ENCODE results near the gene KLRC1. TPM values are rescaled to one million over a fixed set of nuclear protein-coding genes. Genes with fewer than 3 reads are reported as not detected.
A peak's percentile ranks its signal among the peaks of the same experiment; 100 is the strongest.
"Not testable (repeated sequence)": the region's sequence is repeated elsewhere in the genome, so short reads cannot be mapped to it uniquely, and the experiment has no call there.

The KLRC1 gene
- total RNA-seq, 2 experiments from 2014 or later, result 4.9 to 5.0 TPM

- peak within 1 kb of the TSS; percentile 86 for H3K27ac Mint-ChIP-seq
- H3K27me3 Mint-ChIP-seq (ENCODE audit: low read depth), result no peaks in the 10 kb centered on the region
- POLR2A ChIA-PET, result interaction anchor here (1.1 to 1.5 kb wide), 3 partner anchors 15 to 145 kb away, joined by 4 to 11 read pairs (median 5); no protein-coding TSS in a partner anchor
- H3K4me3 Mint-ChIP-seq, result peak within 1 kb of the TSS; percentile 77
- peaks cover 27% of the 10 kb centered on the region for H3K4me1 Mint-ChIP-seq (ENCODE audit: low read depth)
- DNase-seq, result peak; percentile 49
- peaks cover 32% of the 10 kb centered on the region for H3K36me3 Mint-ChIP-seq (ENCODE audit: low read depth)
- CTCF ChIA-PET, result no interaction called here
- peak; percentile 63 for ATAC-seq
- H3K9me3 Mint-ChIP-seq (ENCODE audit: insufficient read depth), result no peaks in the 10 kb centered on the region
Observed at GRCh38 chr12:10409392-10409791, 43.8 kb downstream of the KLRC1 start, which contains the start of gene KLRC4. Gene KLRC4, minus strand, starts transcription at chr12:10409757. Its CDS starts 182 bp downstream, at chr12:10409575.

- Mint-ChIP-seq H3K27ac (peak overlapping the region; percentile 86), H3K27me3 (ENCODE audit: low read depth) (no peaks in the 10 kb centered on the region), H3K4me1 (ENCODE audit: low read depth) (peaks cover 27% of the 10 kb centered on the region), H3K4me3 (peak overlapping the region; percentile 77), H3K36me3 (ENCODE audit: low read depth) (peaks cover 32% of the 10 kb centered on the region), H3K9me3 (ENCODE audit: insufficient read depth) (no peaks in the 10 kb centered on the region)
- CTCF ChIA-PET, result no interaction called here
- ATAC-seq (no peak), DNase-seq (no peak)
- POLR2A ChIA-PET, result interaction anchor here (1.1 to 1.5 kb wide), 3 partner anchors 14 to 145 kb away, joined by 4 to 11 read pairs (median 5); no protein-coding TSS in a partner anchor
Observed at GRCh38 chr12:10408842-10409241, 44.3 kb downstream of the KLRC1 start.

GRCh38 chr12:10406725-10407124 is 46.5 kb downstream of the KLRC1 start:
- peaks cover 35% of the 10 kb centered on the region for H3K4me1 Mint-ChIP-seq (ENCODE audit: low read depth)
- H3K27ac Mint-ChIP-seq, result peak overlapping the region; percentile 83
- peak overlapping the region; percentile 76 for H3K4me3 Mint-ChIP-seq
- H3K27me3 Mint-ChIP-seq (ENCODE audit: low read depth), result no peaks in the 10 kb centered on the region
- DNase-seq, result no peak
- H3K36me3 Mint-ChIP-seq (ENCODE audit: low read depth), result peaks cover 35% of the 10 kb centered on the region
- peak; percentile 16 for ATAC-seq
- POLR2A ChIA-PET, result interaction anchor here (0.9 to 2.1 kb wide), 5 partner anchors 15 to 152 kb away, joined by 3 to 16 read pairs (median 10); no protein-coding TSS in a partner anchor
- CTCF ChIA-PET, result interaction anchor here (0.7 to 1.1 kb wide), 5 partner anchors 8 to 609 kb away, joined by 3 to 4 read pairs (median 3); no protein-coding TSS in a partner anchor
- H3K9me3 Mint-ChIP-seq (ENCODE audit: insufficient read depth), result no peaks in the 10 kb centered on the region

- H3K27me3 Mint-ChIP-seq (ENCODE audit: low read depth), result no peaks in the 10 kb centered on the region
- peaks cover 42% of the 10 kb centered on the region for H3K36me3 Mint-ChIP-seq (ENCODE audit: low read depth)
- ATAC-seq (no peak), DNase-seq (no peak)
- peaks cover 36% of the 10 kb centered on the region for H3K4me1 Mint-ChIP-seq (ENCODE audit: low read depth)
- H3K4me3 Mint-ChIP-seq, result peak overlapping the region; percentile 55
- no peak overlapping the region for H3K27ac Mint-ChIP-seq
- H3K9me3 Mint-ChIP-seq (ENCODE audit: insufficient read depth), result no peaks in the 10 kb centered on the region
- CTCF ChIA-PET, result interaction anchor here (1.2 kb wide), 1 partner anchor 13 kb away, joined by 5 read pairs; no protein-coding TSS in a partner anchor
- POLR2A ChIA-PET, result interaction anchor here (1.0 to 1.1 kb wide), 2 partner anchors 13 to 149 kb away, joined by 3 read pairs; no protein-coding TSS in a partner anchor
Observed at GRCh38 chr12:10405294-10405693, 47.9 kb downstream of the KLRC1 start.

GRCh38 chr12:10404798-10405197 is 48.4 kb downstream of the KLRC1 start:
- DNase-seq (no peak), ATAC-seq (no peak)
- H3K27ac Mint-ChIP-seq, result no peak overlapping the region
- peaks cover 46% of the 10 kb centered on the region for H3K36me3 Mint-ChIP-seq (ENCODE audit: low read depth)
- peak overlapping the region; percentile 55 for H3K4me3 Mint-ChIP-seq
- H3K27me3 Mint-ChIP-seq (ENCODE audit: low read depth), result no peaks in the 10 kb centered on the region
- CTCF ChIA-PET, result interaction anchor here (0.9 to 1.2 kb wide), 2 partner anchors 10 to 13 kb away, joined by 3 to 5 read pairs; no protein-coding TSS in a partner anchor
- peaks cover 40% of the 10 kb centered on the region for H3K4me1 Mint-ChIP-seq (ENCODE audit: low read depth)
- POLR2A ChIA-PET, result interaction anchor here (0.6 to 1.7 kb wide), 4 partner anchors 12 to 154 kb away, joined by 3 to 5 read pairs (median 3); no protein-coding TSS in a partner anchor
- no peaks in the 10 kb centered on the region for H3K9me3 Mint-ChIP-seq (ENCODE audit: insufficient read depth)

- no peaks in the 10 kb centered on the region for H3K27me3 Mint-ChIP-seq (ENCODE audit: low read depth)
- DNase-seq (no peak), ATAC-seq (peak; percentile 39)
- H3K4me1 Mint-ChIP-seq (ENCODE audit: low read depth), result peaks cover 41% of the 10 kb centered on the region
- peaks cover 48% of the 10 kb centered on the region for H3K36me3 Mint-ChIP-seq (ENCODE audit: low read depth)
- H3K4me3 Mint-ChIP-seq, result peak overlapping the region; percentile 56
- ChIA-PET POLR2A (interaction anchor here (1.1 to 2.0 kb wide), 3 partner anchors 12 to 36 kb away, joined by 3 to 14 read pairs (median 3); no protein-coding TSS in a partner anchor), CTCF (interaction anchor here (1.9 kb wide), 1 partner anchor 34 kb away, joined by 5 read pairs; no protein-coding TSS in a partner anchor)
- peak overlapping the region; percentile 33 for H3K27ac Mint-ChIP-seq
- no peaks in the 10 kb centered on the region for H3K9me3 Mint-ChIP-seq (ENCODE audit: insufficient read depth)
Observed at GRCh38 chr12:10400829-10401228, 52.3 kb downstream of the KLRC1 start.

GRCh38 chr12:10398168-10398567 is 55.0 kb downstream of the KLRC1 start:
- Mint-ChIP-seq H3K4me1 (ENCODE audit: low read depth) (peaks cover 66% of the 10 kb centered on the region), H3K9me3 (ENCODE audit: insufficient read depth) (no peaks in the 10 kb centered on the region), H3K36me3 (ENCODE audit: low read depth) (peaks cover 32% of the 10 kb centered on the region), H3K4me3 (peak overlapping the region; percentile 55), H3K27ac (peak overlapping the region; percentile 67), H3K27me3 (ENCODE audit: low read depth) (no peaks in the 10 kb centered on the region)
- ChIA-PET CTCF (interaction anchor here (0.6 to 2.4 kb wide), 2 partner anchors 9 to 33 kb away, joined by 4 to 6 read pairs; no protein-coding TSS in a partner anchor), POLR2A (interaction anchor here (1.2 to 8.5 kb wide), 4 partner anchors 11 to 156 kb away, joined by 4 to 85 read pairs (median 30); no protein-coding TSS in a partner anchor)
- ATAC-seq, result no peak
- no peak for DNase-seq

GRCh38 chr12:10397296-10397695 is 55.9 kb downstream of the KLRC1 start:
- POLR2A ChIA-PET, result interaction anchor here (0.5 to 8.5 kb wide), 6 partner anchors 9 to 157 kb away, joined by 3 to 85 read pairs (median 9); no protein-coding TSS in a partner anchor
- peak overlapping the region; percentile 64 for H3K27ac Mint-ChIP-seq
- CTCF ChIA-PET, result interaction anchor here (0.9 to 2.4 kb wide), 3 partner anchors 31 to 164 kb away, joined by 3 to 6 read pairs (median 3); no protein-coding TSS in a partner anchor
- peaks cover 29% of the 10 kb centered on the region for H3K36me3 Mint-ChIP-seq (ENCODE audit: low read depth)
- DNase-seq (no peak), ATAC-seq (peak; percentile 12)
- H3K4me3 Mint-ChIP-seq, result peak overlapping the region; percentile 38
- peaks cover 72% of the 10 kb centered on the region for H3K4me1 Mint-ChIP-seq (ENCODE audit: low read depth)
- H3K9me3 Mint-ChIP-seq (ENCODE audit: insufficient read depth), result no peaks in the 10 kb centered on the region
- H3K27me3 Mint-ChIP-seq (ENCODE audit: low read depth), result no peaks in the 10 kb centered on the region

- H3K36me3 Mint-ChIP-seq (ENCODE audit: low read depth), result peaks cover 22% of the 10 kb centered on the region
- ATAC-seq; H3K9me3 Mint-ChIP-seq (ENCODE audit: insufficient read depth); H3K4me3 Mint-ChIP-seq; H3K27me3 Mint-ChIP-seq (ENCODE audit: low read depth); DNase-seq; H3K27ac Mint-ChIP-seq: not testable (repeated sequence)
- POLR2A ChIA-PET, result interaction anchor here (0.6 to 8.5 kb wide), 8 partner anchors 9 to 324 kb away, joined by 3 to 85 read pairs (median 6); no protein-coding TSS in a partner anchor
- CTCF ChIA-PET, result interaction anchor here (0.7 to 2.4 kb wide), 5 partner anchors 10 to 165 kb away, joined by 3 to 6 read pairs (median 3); no protein-coding TSS in a partner anchor
- peaks cover 70% of the 10 kb centered on the region for H3K4me1 Mint-ChIP-seq (ENCODE audit: low read depth)
Observed at GRCh38 chr12:10396176-10396575, 57.0 kb downstream of the KLRC1 start.

Other genes with a start within 250 kb of the KLRC1 start
- 10 to 100 TPM; 15.1 to 17.0 TPM for gene GABARAPL1, start 240.5 kb downstream of the KLRC1 start, total RNA-seq
- 1 to 10 TPM; 7.6 to 8.8 TPM for gene KLRD1, start 145.5 kb downstream of the KLRC1 start, total RNA-seq
- 100 to 1,000 TPM; 117 to 123 TPM for gene KLRK1, start 63.3 kb downstream of the KLRC1 start, total RNA-seq
- gene KLRC4, start 43.6 kb downstream of the KLRC1 start, total RNA-seq, result 1 to 10 TPM; 3.6 to 4.9 TPM
- 1 to 10 TPM; 1.3 to 2.1 TPM for gene KLRC3, start 32.8 kb downstream of the KLRC1 start, total RNA-seq
- 1 to 10 TPM; 1.6 to 1.7 TPM for gene KLRC2, start 17.4 kb downstream of the KLRC1 start, total RNA-seq
- 1 to 10 TPM; 1.8 to 2.3 TPM for gene EIF2S3B, start 52.5 kb upstream of the KLRC1 start, total RNA-seq
- 10 to 100 TPM; 73.9 to 76.9 TPM for gene MAGOHB, start 160.2 kb upstream of the KLRC1 start, total RNA-seq
- gene STYK1, start 220.7 kb upstream of the KLRC1 start, total RNA-seq, result 1 to 10 TPM; 5.3 to 5.9 TPM

Measured in activated CD8-positive, alpha-beta T cell treated with anti-CD3 and anti-CD28 coated beads, Interleukin-2, amount 10 ng/mL, durations not matched to agents 7 days and 5 days (primary cell).